ENCODE measurements around the gene NHLRC2.
A peak's percentile ranks its signal among the peaks of the same experiment; 100 is the strongest.

Gene NHLRC2

GRCh38 chr10:113866551-113867394 is 12.3 kb downstream of the NHLRC2 start:
- DNase-seq, result no peak

GRCh38 chr10:113867904-113868303 is 13.4 kb downstream of the NHLRC2 start:
- DNase-seq, result no peak

- no peak for DNase-seq
Observed at GRCh38 chr10:113869789-113870188, 15.3 kb downstream of the NHLRC2 start.

- DNase-seq, result no peak
Observed at GRCh38 chr10:113872139-113873030, 17.9 kb downstream of the NHLRC2 start.

- no peak for DNase-seq
Observed at GRCh38 chr10:113875212-113875611, 20.8 kb downstream of the NHLRC2 start.

- no peak for DNase-seq
Observed at GRCh38 chr10:113876461-113876860, 22.0 kb downstream of the NHLRC2 start.

GRCh38 chr10:113879691-113880090 is 25.2 kb downstream of the NHLRC2 start:
- DNase-seq, result no peak

GRCh38 chr10:113880236-113880635 is 25.8 kb downstream of the NHLRC2 start:
- DNase-seq, result peak; percentile 61

- no peak for DNase-seq
Observed at GRCh38 chr10:113882240-113882639, 27.8 kb downstream of the NHLRC2 start.

- no peak for DNase-seq
Observed at GRCh38 chr10:113889911-113890310, 35.5 kb downstream of the NHLRC2 start.

- DNase-seq, result no peak
Observed at GRCh38 chr10:113890769-113891168, 36.3 kb downstream of the NHLRC2 start.

GRCh38 chr10:113891476-113891875 is 37.0 kb downstream of the NHLRC2 start:
- DNase-seq, result no peak

GRCh38 chr10:113893570-113893969 is 39.1 kb downstream of the NHLRC2 start:
- no peak for DNase-seq

GRCh38 chr10:113894581-113894980 is 40.1 kb downstream of the NHLRC2 start:
- DNase-seq, result no peak

GRCh38 chr10:113895018-113895417 is 40.6 kb downstream of the NHLRC2 start:
- peak; percentile 44 for DNase-seq

GRCh38 chr10:113897693-113898618 is 43.5 kb downstream of the NHLRC2 start:
- no peak for DNase-seq

GRCh38 chr10:113899952-113900598 is 45.6 kb downstream of the NHLRC2 start:
- DNase-seq, result no peak

- DNase-seq, result no peak
Observed at GRCh38 chr10:113905756-113906155, 51.3 kb downstream of the NHLRC2 start.

- DNase-seq, result peak; percentile 65
Observed at GRCh38 chr10:113907166-113907565, 52.7 kb downstream of the NHLRC2 start.

- no peak for DNase-seq
Observed at GRCh38 chr10:113908236-113908635, 53.8 kb downstream of the NHLRC2 start.

GRCh38 chr10:113911113-113911512 is 56.7 kb downstream of the NHLRC2 start:
- DNase-seq, result no peak

- DNase-seq, result no peak
Observed at GRCh38 chr10:113911839-113912238, 57.4 kb downstream of the NHLRC2 start.
